HepG2 (cell line): ENCODE measurements around the gene ZBTB20. TPM values are rescaled to one million over a fixed set of nuclear protein-coding genes. Genes with fewer than 3 reads are reported as not detected.
A peak's percentile ranks its signal among the peaks of the same experiment; 100 is the strongest.

Experiments used
- ATAC-seq: fragments of 200-7000 bp; cut with Tn5 transposase; 3 replicates; pipeline ENCODE4 v1.9.1; 2020; ENCODE audit warnings: mild to moderate bottlenecking, moderate library complexity
- Bru-seq: library from RNA; stranded (reverse); fragments of 400-500 nt; gene quantifications from one replicate; lab custom pipeline; 2021; lab: Mats Ljungman, UMichigan
- BruChase-seq, 2 experiments: library from RNA; stranded (reverse); fragments of 400-500 nt; gene quantifications; one replicate each; lab custom pipeline; 2021; lab: Mats Ljungman, UMichigan
- BruUV-seq: library from RNA; stranded (reverse); fragments of 400-500 nt; replicated peaks from 2 replicates; lab custom pipeline; 2021; lab: Mats Ljungman, UMichigan
- CTCF ChIA-PET: fragments of 300-600 bp; formaldehyde crosslinking; extraction: SDS; loops from one replicate; lab custom pipeline; 2021; ENCODE audit warnings: low total read pairs, inconsistent platforms, low intra/inter-chr PET ratio; lab: Yijun Ruan, JAX
- POLR2A ChIA-PET: fragments of 350-600 bp; sonication (Branson Sonifier 250); formaldehyde crosslinking; loops from one replicate; lab custom pipeline; 2020; ENCODE audit warnings: antibody characterized with exemption, inconsistent platforms; lab: Yijun Ruan, JAX
- DNase-seq: peaks from one replicate; pipeline ENCODE4 v3.0.0-alpha.2; 2015; ENCODE audit warnings: low spot score
- FAIRE-seq: peaks from 3 replicates; lab custom pipeline; 2011; peaks lifted over from hg19 to GRCh38; lab: Jason Lieb, UNC
- H2AFZ ChIP-seq: one replicate; pipeline ENCODE4 v1.6.1; 2011; ENCODE audit warnings: low read length, inconsistent platforms
- H3K27ac ChIP-seq: fragments of 300-600 bp; 3 replicates; pipeline ENCODE4 v1.8.0; 2011; ENCODE audit warnings: mixed run types, mild to moderate bottlenecking, mixed read lengths, low read length, inconsistent platforms; ENCODE audit not compliant: insufficient read depth; ENCODE audit errors: extremely low read length
- H3K27me3 ChIP-seq, 2 experiments: fragments of 200-600 bp in 1 of 2; 2 replicates in 1 of 2; 3 replicates in 1 of 2; pipeline versions ENCODE4 v1.6.0 to v1.8.0; 2011; ENCODE audit warnings: low read length in 2 of 2, mild to moderate bottlenecking in 2 of 2, moderate library complexity in 2 of 2, inconsistent platforms in 1 of 2; ENCODE audit not compliant: insufficient read depth in 2 of 2, control insufficient read depth in 1 of 2
- H3K36me3 ChIP-seq, 2 experiments: fragments of 200-600 bp in 1 of 2; replicated peaks in 1 of 2; 2 replicates in 1 of 2; 3 replicates in 1 of 2; pipeline versions ENCODE4 v1.5.1 to v1.8.0; 2011; ENCODE audit warnings: low read length in 2 of 2, inconsistent platforms in 1 of 2; ENCODE audit not compliant: insufficient read depth in 2 of 2, control insufficient read depth in 1 of 2
- H3K4me1 ChIP-seq: 2 replicates; pipeline ENCODE4 v1.5.1; 2012; ENCODE audit warnings: low read length, inconsistent platforms; ENCODE audit not compliant: insufficient read depth
- H3K4me2 ChIP-seq: 2 replicates; pipeline ENCODE4 v1.6.0; 2011; ENCODE audit warnings: low read depth, low read length, inconsistent platforms
- H3K4me3 ChIP-seq, 3 experiments: fragments of 200-600 bp in 1 of 3; sonication (generic), shearing (Covaris generic) in 1 of 3; replicated peaks in 1 of 3; 2 replicates each; pipeline ENCODE4 v1.5.1; 2011 to 2016; ENCODE audit warnings: low read length in 3 of 3, inconsistent platforms in 2 of 3, low read depth in 2 of 3, mild to moderate bottlenecking in 2 of 3, control low read depth in 1 of 3, mixed read lengths in 1 of 3; ENCODE audit not compliant: insufficient read depth in 1 of 3
- H3K79me2 ChIP-seq: one replicate; pipeline ENCODE4 v1.6.1; 2011; ENCODE audit warnings: low read length, inconsistent platforms; ENCODE audit not compliant: insufficient read depth
- H3K9ac ChIP-seq: 2 replicates; pipeline ENCODE4 v1.6.0; 2011; ENCODE audit warnings: mild to moderate bottlenecking, low read depth, low read length, inconsistent platforms; ENCODE audit not compliant: insufficient read depth
- H3K9me3 ChIP-seq: 2 replicates; pipeline ENCODE4 v1.5.1; 2012; ENCODE audit warnings: mild to moderate bottlenecking, low read length
- H4K20me1 ChIP-seq: 2 replicates; pipeline ENCODE4 v1.6.0; 2011; ENCODE audit warnings: inconsistent platforms, mild to moderate bottlenecking, low read length, moderate library complexity; ENCODE audit not compliant: insufficient read depth
- ATM ChIP-seq: fragments of 450-650 bp; IDR thresholded peaks from 2 replicates; pipeline ENCODE4 v1.7.1; 2017; ENCODE audit warnings: mild to moderate bottlenecking, borderline replicate concordance
- KLF13 ChIP-seq: sonication (generic); formaldehyde crosslinking; IDR thresholded peaks from 2 replicates; pipeline ENCODE4 v1.4.0; 2020; ENCODE audit warnings: mild to moderate bottlenecking, missing genetic modification reagents
- MYPOP ChIP-seq: sonication (generic); formaldehyde crosslinking; IDR thresholded peaks from 2 replicates; pipeline ENCODE4 v1.8.1; 2023; ENCODE audit warnings: mild to moderate bottlenecking, moderate library complexity, missing genetic modification reagents
- NFYB ChIP-seq: sonication (generic); formaldehyde crosslinking; IDR thresholded peaks from 2 replicates; pipeline ENCODE4 v1.4.0; 2020; ENCODE audit warnings: missing genetic modification reagents
- SMYD3 ChIP-seq: sonication (generic); formaldehyde crosslinking; IDR thresholded peaks from 2 replicates; pipeline ENCODE4 v1.8.1; 2023; ENCODE audit warnings: mild to moderate bottlenecking, missing genetic modification reagents
- THAP11 ChIP-seq: IDR thresholded peaks from 2 replicates; pipeline ENCODE4 v1.6.1; 2016; ENCODE audit warnings: missing biosample characterization, missing genetic modification reagents
- U2AF1 ChIP-seq: fragments of 200-400 bp; formaldehyde crosslinking; optimal IDR thresholded peaks from 2 replicates; pipeline ENCODE3; 2017; ENCODE audit warnings: mild to moderate bottlenecking, low read depth, low read length
- ZFP90 ChIP-seq: sonication (generic); formaldehyde crosslinking; IDR thresholded peaks from 2 replicates; pipeline ENCODE4 v1.8.0; 2022; ENCODE audit warnings: missing genetic modification reagents, mild to moderate bottlenecking, inconsistent platforms, borderline replicate concordance
- ZKSCAN5 ChIP-seq: sonication (generic); formaldehyde crosslinking; IDR thresholded peaks from 2 replicates; pipeline ENCODE4 v1.5.1; 2020; ENCODE audit warnings: mild to moderate bottlenecking, missing genetic modification reagents
- ZNF235 ChIP-seq: sonication (generic); formaldehyde crosslinking; IDR thresholded peaks from 2 replicates; pipeline ENCODE4 v1.8.1; 2023; ENCODE audit warnings: mild to moderate bottlenecking, missing genetic modification reagents, borderline replicate concordance
- ZNF501 ChIP-seq: sonication (generic); formaldehyde crosslinking; IDR thresholded peaks from 2 replicates; pipeline ENCODE4 v1.5.1; 2020; ENCODE audit warnings: mild to moderate bottlenecking, moderate library complexity, missing genetic modification reagents
- WGBS: methylation state at CpG from one replicate; pipeline ENCODE4 v1.1.6; 2017; ENCODE audit warnings: low lambda C conversion rate; 5-methylcytosine and 5-hydroxymethylcytosine counted together
- in situ Hi-C: cut with HindIII; loops from 2 replicates; pipeline ENCODE4 v1.10.0; 2017; ENCODE audit warnings: low pct_unique_long_range_greater_than_20kb; ENCODE audit not compliant: extremely low pct_ligation_motif_present
- intact Hi-C: fragments of 100-400 bp; cut with micrococcal nuclease; formaldehyde crosslinking; loops from one replicate; pipeline ENCODE4 v1.10.0; 2022; ENCODE audit not compliant: unreplicated experiment
- long read RNA-seq, 2 experiments: library from RNA in 1 of 2; library from polyadenylated mRNA in 1 of 2; stranded (forward) in 1 of 2; unstranded in 1 of 2; transcript quantifications; one replicate each; pipeline ENCODE4 v2.0.0, GENCODE V29; 2019 to 2022
- polyA minus RNA-seq, 3 experiments: library from RNA; depleted of rRNA, polyadenylated mRNA; stranded (reverse); fragments of >200 nt; gene quantifications; 2 replicates each; pipeline ENCODE4 v1.2.3, GENCODE V29; 2011; ENCODE audit warnings: low replicate concordance in 1 of 3
- polyA plus RNA-seq, 8 experiments: library from polyadenylated mRNA; depleted of rRNA in 3 of 8; stranded (reverse) in 7 of 8; unstranded in 1 of 8; fragments of >200 nt; fragmentation: Illumina TruSeq in 4 of 8; extraction: Trizol in 4 of 8; gene quantifications; 2 replicates each; pipeline versions ENCODE4 v1.2.1 to v1.2.3, GENCODE V29; 2011 to 2016; ENCODE audit warnings: low read depth in 4 of 8, missing spikeins in 1 of 8, mixed read lengths in 1 of 8; ENCODE audit not compliant: insufficient read depth in 1 of 8
- total RNA-seq, 5 experiments: library from RNA; depleted of rRNA; stranded (reverse); fragments of >200 nt; fragmentation: Illumina TruSeq; extraction: Trizol; gene quantifications; 2 replicates each; pipeline ENCODE4 v1.2.3, GENCODE V29; 2016; ENCODE audit warnings: low read depth in 1 of 5

ZBTB20 gene
- total RNA-seq (2016; rRNA removed; fragmentation: Illumina TruSeq; extraction: Trizol) (7.7 and 8.8 TPM in 2 replicates), polyA plus RNA-seq (2011; rRNA removed) (1.5 and 1.9 TPM in 2 replicates), polyA minus RNA-seq (2011; rRNA and poly(A)+ RNA removed; ENCODE audit: low replicate concordance) (66.0 and 85.3 TPM in 2 replicates), Bru-seq, nascent RNA (percentile 75 among the genes with signal in this experiment), BruChase-seq, experiment 1, labeled RNA remaining after a 6-hour chase (percentile 57 among the genes with signal in this experiment), BruChase-seq, experiment 2, labeled RNA remaining after a 2-hour chase (percentile 71 among the genes with signal in this experiment)
- total RNA-seq (2016; cell fraction: cytosol; rRNA removed; fragmentation: Illumina TruSeq; extraction: Trizol; ENCODE audit: low read depth) = 11.5 and 12.8 TPM in 2 replicates
- total RNA-seq (2016; cell fraction: insoluble cytoplasmic fraction; rRNA removed; fragmentation: Illumina TruSeq; extraction: Trizol) = 6.2 and 8.2 TPM in 2 replicates
- 12.2 and 13.4 TPM in 2 replicates for total RNA-seq (2016; cell fraction: membrane; rRNA removed; fragmentation: Illumina TruSeq; extraction: Trizol)
- total RNA-seq (2016; cell fraction: nucleus; rRNA removed; fragmentation: Illumina TruSeq; extraction: Trizol) = 25.7 and 27.1 TPM in 2 replicates
- 0.60 and 0.82 TPM in 2 replicates for polyA plus RNA-seq (2011; cell fraction: cytosol; rRNA removed)
- 7.8 and 10.1 TPM in 2 replicates for polyA plus RNA-seq (2011; cell fraction: nucleus; rRNA removed)
- polyA plus RNA-seq (2012) = 0.49 and 0.97 TPM in 2 replicates
- 0.09 and 0.28 TPM in 2 replicates for polyA plus RNA-seq (2016; cell fraction: cytosol; fragmentation: Illumina TruSeq; extraction: Trizol; ENCODE audit: low read depth)
- polyA plus RNA-seq (2016; cell fraction: insoluble cytoplasmic fraction; fragmentation: Illumina TruSeq; extraction: Trizol; ENCODE audit: low read depth) = 0.16 and 0.39 TPM in 2 replicates
- polyA plus RNA-seq (2016; cell fraction: membrane; fragmentation: Illumina TruSeq; extraction: Trizol; ENCODE audit: low read depth) = not detected in 2 replicates
- polyA plus RNA-seq (2016; cell fraction: nucleus; fragmentation: Illumina TruSeq; extraction: Trizol; ENCODE audit: insufficient read depth, low read depth) = 0.85 and 1.2 TPM in 2 replicates
- 9.1 and 9.6 TPM in 2 replicates for polyA minus RNA-seq (2011; cell fraction: cytosol; rRNA and poly(A)+ RNA removed)
- 102 and 114 TPM in 2 replicates for polyA minus RNA-seq (2011; cell fraction: nucleus; rRNA and poly(A)+ RNA removed)
- long read RNA-seq, experiment 1, partial matches to known transcripts = 1 of 5 reads
- long read RNA-seq, experiment 1, other reads (novel, unspliced or antisense) = 3 of 5 reads
- long read RNA-seq, experiment 2, partial matches to known transcripts = 1 of 4 reads
- long read RNA-seq, experiment 2, other reads (novel, unspliced or antisense) = 3 of 4 reads

GRCh38 chr3:115146418-115147328 is at the start of gene ZBTB20:
ZBTB20 (minus strand) TSS chr3:115147288.
- POLR2A ChIA-PET = interaction anchor here (0.8 to 2.2 kb wide), 8 partner anchors 9 to 645 kb away, joined by 3 to 10 read pairs (median 4); no protein-coding TSS in a partner anchor
- Histone ChIP-seq H4K20me1 (no peaks in the 10 kb centered on the region), H2AFZ (peak within 1 kb of the TSS; percentile 52), H3K4me3 (peak within 1 kb of the TSS; percentile 83 to 93 (median 89)), H3K27ac (peak within 1 kb of the TSS; percentile 91), H3K36me3 (no peaks in the 10 kb centered on the region), H3K9ac (peak within 1 kb of the TSS; percentile 83), H3K27me3 (no peaks in the 10 kb centered on the region; a peak in 1 of 5 replicates), H3K9me3 (no peaks in the 10 kb centered on the region), H3K79me2 (no peaks in the 10 kb centered on the region), H3K4me2 (peak within 1 kb of the TSS; percentile 76), H3K4me1 (peaks cover 10% of the 10 kb centered on the region)
- peak; percentile 26 for ATAC-seq
- CTCF ChIA-PET = no interaction called here
- no peak for FAIRE-seq
- TSS peak; percentile 83 for BruUV-seq
- DNase-seq = peak; percentile 12
- under 1% methylated on average over 27 of the region's 72 CpGs for WGBS
- in situ Hi-C loops (no loop called here), intact Hi-C loops (loop anchor here (2.0 to 5.0 kb wide), 5 partner anchors 54 to 676 kb away; no protein-coding TSS in a partner anchor)
- TF ChIP-seq NFYB (CRISPR knock-in tag) (no peak), MYPOP (CRISPR knock-in tag) (peak; percentile 53; the same call in 1 of the 2 replicates), ATM (no peak), ZFP90 (CRISPR knock-in tag) (no peak), SMYD3 (no peak), KLF13 (CRISPR knock-in tag) (no peak), ZKSCAN5 (CRISPR knock-in tag) (peak; percentile 96), ZNF501 (no peak), U2AF1 (no peak), THAP11 (CRISPR knock-in tag) (0 out of 2 replicates have a peak, but pooled peaks have one; percentile 5), ZNF235 (CRISPR knock-in tag) (no peak)
